Activated T-cell treated with anti-CD3 and anti-CD28 coated beads, Interleukin-2, amount 50 U/mL, for 72 hours (primary cell): Measurements from ENCODE around the gene IFIT2. TPM values are rescaled to one million over a fixed set of nuclear protein-coding genes. Genes with fewer than 3 reads are reported as not detected.
A peak's percentile ranks its signal among the peaks of the same experiment; 100 is the strongest.

Experiments
- ATAC-seq, 2 donors: fragments of 150-1000 bp; cut with Tn5 transposase; replicated peaks in 1 of 2; 2 replicates each; pipeline ENCODE4 v1.10.0; 2021; ENCODE audit warnings: moderate library complexity in 2 of 2, mild to moderate bottlenecking in 1 of 2
- DNase-seq, 2 donors: peaks; one replicate each; pipeline ENCODE4 v3.0.0; 2021 to 2022; ENCODE audit warnings: mixed read lengths in 1 of 2
- H3K27ac Mint-ChIP-seq: one replicate; pipeline ENCODE4 v1.8.0; 2022; ENCODE audit warnings: mild to moderate bottlenecking, moderate library complexity, mixed read lengths
- H3K27me3 Mint-ChIP-seq: one replicate; pipeline ENCODE4 v1.8.0; 2022; ENCODE audit warnings: low read depth, mixed read lengths
- H3K36me3 Mint-ChIP-seq, 2 donors: one replicate each; pipeline ENCODE4 v1.8.0; 2022; ENCODE audit warnings: mixed read lengths in 2 of 2, mild to moderate bottlenecking in 1 of 2; ENCODE audit not compliant: insufficient read depth in 2 of 2
- H3K4me1 Mint-ChIP-seq: one replicate; pipeline ENCODE4 v1.8.0; 2022; ENCODE audit warnings: low read depth, mixed read lengths
- H3K4me3 Mint-ChIP-seq, 2 donors: one replicate each; pipeline ENCODE4 v1.8.0; 2022; ENCODE audit warnings: mild to moderate bottlenecking in 2 of 2, mixed read lengths in 2 of 2, moderate library complexity in 2 of 2
- H3K9me3 Mint-ChIP-seq, 2 donors: one replicate each; pipeline ENCODE4 v1.8.0; 2022; ENCODE audit warnings: mixed read lengths in 2 of 2
- total RNA-seq, 2 donors: library from RNA; stranded (reverse); gene quantifications; one replicate each; pipeline ENCODE4 v1.2.3, GENCODE V29; 2022

IFIT2 gene
- total RNA-seq, 2 donors from 2014 or later: 10.8 to 36.0 TPM

GRCh38 chr10:89352802-89353201 is 51.0 kb downstream of the IFIT2 start:
- Mint-ChIP-seq H3K27me3 (peaks cover 46% of the 10 kb centered on the region), H3K36me3 (no peaks in the 10 kb centered on the region)
- ATAC-seq: no peak

GRCh38 chr10:89355394-89355931 is 53.6 kb downstream of the IFIT2 start:
- H3K4me3 Mint-ChIP-seq: no peak overlapping the region
- H3K4me1 Mint-ChIP-seq: peaks cover 24% of the 10 kb centered on the region
- no peak for DNase-seq
- H3K27me3 Mint-ChIP-seq: peaks cover 35% of the 10 kb centered on the region
- no peaks in the 10 kb centered on the region for H3K36me3 Mint-ChIP-seq
- peak in 1 of 2 donors; percentile 41 for ATAC-seq
- no peak overlapping the region for H3K27ac Mint-ChIP-seq
- peaks cover 0 to 3% of the 10 kb centered on the region in 2 donors for H3K9me3 Mint-ChIP-seq

More at GRCh38 chr10:89352802-89353201, 51.0 kb downstream of the IFIT2 start:
- Mint-ChIP-seq H3K4me1 (peaks cover 32% of the 10 kb centered on the region), H3K27ac (no peak overlapping the region), H3K9me3 (peaks cover 0 to 3% of the 10 kb centered on the region in 2 donors), H3K4me3 (no peak overlapping the region)
- no peak for DNase-seq

GRCh38 chr10:89357096-89357495 is 55.2 kb downstream of the IFIT2 start:
- H3K36me3 Mint-ChIP-seq: no peaks in the 10 kb centered on the region
- peaks cover 0 to 3% of the 10 kb centered on the region in 2 donors for H3K9me3 Mint-ChIP-seq

GRCh38 chr10:89357975-89358374 is 56.1 kb downstream of the IFIT2 start:
- H3K27ac Mint-ChIP-seq: no peak overlapping the region

More at GRCh38 chr10:89357096-89357495, 55.2 kb downstream of the IFIT2 start:
- Mint-ChIP-seq H3K27me3 (peaks cover 38% of the 10 kb centered on the region), H3K27ac (no peak overlapping the region), H3K4me3 (no peak overlapping the region), H3K4me1 (peaks cover 8% of the 10 kb centered on the region)
- ATAC-seq (no peak), DNase-seq (no peak)

More at GRCh38 chr10:89357975-89358374, 56.1 kb downstream of the IFIT2 start:
- H3K27me3 Mint-ChIP-seq: peaks cover 29% of the 10 kb centered on the region
- H3K36me3 Mint-ChIP-seq: no peaks in the 10 kb centered on the region
- no peaks in the 10 kb centered on the region for H3K4me1 Mint-ChIP-seq
- no peak for ATAC-seq
- peaks cover 0 to 3% of the 10 kb centered on the region in 2 donors for H3K9me3 Mint-ChIP-seq
- no peak for DNase-seq
- no peak overlapping the region for H3K4me3 Mint-ChIP-seq

Other genes with a start within 250 kb of the IFIT2 start
- gene CH25H, start 94.7 kb upstream of the IFIT2 start, total RNA-seq: under 1 TPM in 1 of 2 donors, not detected in 1; 0.56 TPM
- gene LIPA, start 50.3 kb upstream of the IFIT2 start, total RNA-seq: 10 to 100 TPM; 19.5 to 21.3 TPM
- 10 to 100 TPM in 1 of 2 donors, 1 to 10 TPM in 1; 6.7 to 19.5 TPM for gene IFIT3, start 26.0 kb downstream of the IFIT2 start, total RNA-seq
- not detected for gene IFIT1B, start 76.0 kb downstream of the IFIT2 start, total RNA-seq
- gene IFIT1, start 90.6 kb downstream of the IFIT2 start, total RNA-seq: 1 to 10 TPM in 1 of 2 donors, under 1 TPM in 1; 0.79 to 2.7 TPM
- 10 to 100 TPM in 1 of 2 donors, 1 to 10 TPM in 1; 6.6 to 10.2 TPM for gene IFIT5, start 112.5 kb downstream of the IFIT2 start, total RNA-seq
- not detected for gene SLC16A12, start 233.5 kb downstream of the IFIT2 start, total RNA-seq